Parietal lobe (tissue), 1 donor: Measurements from ENCODE around the gene PGRMC2. TPM values are rescaled to one million over a fixed set of nuclear protein-coding genes. Genes with fewer than 3 reads are reported as not detected.

ENCODE experiments used
- total RNA-seq: library from RNA; depleted of rRNA; stranded (reverse); fragments of >200 nt; gene quantifications from one replicate; pipeline ENCODE4 v1.2.3, GENCODE V29; 2014

The PGRMC2 gene, protein sequence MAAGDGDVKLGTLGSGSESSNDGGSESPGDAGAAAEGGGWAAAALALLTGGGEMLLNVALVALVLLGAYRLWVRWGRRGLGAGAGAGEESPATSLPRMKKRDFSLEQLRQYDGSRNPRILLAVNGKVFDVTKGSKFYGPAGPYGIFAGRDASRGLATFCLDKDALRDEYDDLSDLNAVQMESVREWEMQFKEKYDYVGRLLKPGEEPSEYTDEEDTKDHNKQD
- total RNA-seq: 25.0 TPM

DNA sequence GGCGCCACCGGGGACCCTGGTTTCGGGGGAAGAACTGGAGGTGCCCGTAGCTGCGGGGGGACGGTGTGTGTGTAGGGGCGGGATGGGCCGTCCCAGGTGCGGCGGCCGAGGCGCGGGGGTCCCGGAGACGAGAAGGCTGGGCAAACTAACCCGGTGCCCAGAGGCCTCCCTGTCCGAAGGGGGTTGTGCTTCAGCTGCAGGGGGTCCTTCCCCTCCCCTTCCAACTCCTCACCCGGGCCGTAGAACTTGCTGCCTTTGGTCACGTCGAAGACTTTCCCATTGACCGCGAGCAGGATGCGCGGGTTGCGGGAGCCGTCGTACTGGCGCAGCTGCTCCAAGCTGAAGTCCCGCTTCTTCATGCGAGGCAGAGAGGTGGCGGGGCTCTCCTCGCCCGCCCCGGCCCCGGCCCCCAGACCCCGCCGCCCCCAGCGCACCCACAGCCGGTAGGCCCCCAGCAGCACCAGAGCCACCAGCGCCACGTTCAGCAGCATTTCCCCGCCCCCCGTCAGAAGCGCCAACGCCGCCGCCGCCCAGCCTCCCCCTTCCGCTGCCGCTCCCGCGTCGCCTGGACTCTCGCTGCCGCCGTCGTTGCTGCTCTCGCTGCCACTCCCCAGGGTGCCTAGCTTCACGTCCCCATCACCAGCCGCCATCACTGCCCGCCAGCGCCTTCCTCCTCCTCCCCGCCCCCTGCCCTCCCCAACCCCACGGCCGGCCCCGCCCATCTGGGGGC is at the start of gene PGRMC2:
TSS of gene PGRMC2 (minus strand) at position 673 of the 730 bp plus-strand sequence. CDS start at position 650, 23 bp downstream.

Other genes with a start within 250 kb of the PGRMC2 start
- gene LARP1B, start 226.5 kb downstream of the PGRMC2 start, total RNA-seq: 72.0 TPM